Endodermal cell (in vitro differentiated cells): ENCODE results near the gene AVPR1B. TPM values are rescaled to one million over a fixed set of nuclear protein-coding genes. Genes with fewer than 3 reads are reported as not detected.
"Not testable (repeated sequence)": the region's sequence is repeated elsewhere in the genome, so short reads cannot be mapped to it uniquely, and the experiment has no call there.

Source experiments
- DNase-seq: peaks from one replicate; pipeline ENCODE4 v3.0.0-alpha.2; 2017
- H3K27ac ChIP-seq: 2 replicates; pipeline ENCODE4 v1.5.1; 2013; ENCODE audit warnings: mild to moderate bottlenecking, low read depth, low read length, moderate library complexity
- H3K27me3 ChIP-seq: 2 replicates; pipeline ENCODE4 v1.6.1; 2013; ENCODE audit warnings: mild to moderate bottlenecking, low read length, moderate library complexity; ENCODE audit not compliant: insufficient read depth, control insufficient read depth, poor library complexity, severe bottlenecking
- H3K36me3 ChIP-seq: 2 replicates; pipeline ENCODE4 v1.7.0; 2013; ENCODE audit warnings: mild to moderate bottlenecking, low read length, moderate library complexity; ENCODE audit not compliant: control insufficient read depth, insufficient read depth
- H3K4me1 ChIP-seq: one replicate; pipeline ENCODE4 v1.7.0; 2013; ENCODE audit warnings: low read length; ENCODE audit not compliant: control insufficient read depth, insufficient read depth
- H3K4me3 ChIP-seq: 2 replicates; pipeline ENCODE4 v1.5.1; 2013; ENCODE audit warnings: mild to moderate bottlenecking, low read length, moderate library complexity
- H3K9ac ChIP-seq: 2 replicates; pipeline ENCODE4 v1.6.1; 2013; ENCODE audit warnings: mild to moderate bottlenecking, low read length, moderate library complexity; ENCODE audit not compliant: poor library complexity, severe bottlenecking; ENCODE audit errors: extremely low read depth
- H3K9me3 ChIP-seq: 2 replicates; pipeline ENCODE4 v1.6.1; 2013; ENCODE audit warnings: mild to moderate bottlenecking, low read length, moderate library complexity; ENCODE audit not compliant: control insufficient read depth
- H3K27ac Mint-ChIP-seq: 2 replicates; pipeline ENCODE4 v1.8.0; 2020; ENCODE audit warnings: mixed read lengths
- H3K27me3 Mint-ChIP-seq: 2 replicates; pipeline ENCODE4 v1.8.0; 2021; ENCODE audit warnings: mild to moderate bottlenecking, mixed read lengths; ENCODE audit not compliant: insufficient read depth
- H3K36me3 Mint-ChIP-seq: 2 replicates; pipeline ENCODE4 v1.8.0; 2020; ENCODE audit warnings: low read depth, mixed read lengths
- H3K4me1 Mint-ChIP-seq: 2 replicates; pipeline ENCODE4 v1.8.0; 2020; ENCODE audit warnings: mixed read lengths
- H3K4me3 Mint-ChIP-seq: 2 replicates; pipeline ENCODE4 v1.8.0; 2020; ENCODE audit warnings: mild to moderate bottlenecking, moderate library complexity, mixed read lengths
- H3K9me3 Mint-ChIP-seq: 2 replicates; pipeline ENCODE4 v1.8.0; 2020; ENCODE audit warnings: mild to moderate bottlenecking, mixed read lengths
- WGBS, 2 experiments: methylation state at CpG; one replicate each; pipeline versions ENCODE4 v1.1.5 to v1.1.7; 2013; ENCODE audit warnings: missing lambda C conversion rate in 2 of 2, mixed read lengths in 1 of 2; ENCODE audit not compliant: insufficient coverage in 1 of 2, insufficient read length in 1 of 2; 5-methylcytosine and 5-hydroxymethylcytosine counted together
- total RNA-seq, 2 donors: library from RNA; stranded (reverse); fragmentation: NEBNext Ultra II Directional in 1 of 2; extraction: Animal tissue kit (Norgen Biotek cat#: 25700) in 1 of 2; gene quantifications; 2 replicates in 1 of 2; 3 replicates in 1 of 2; pipeline ENCODE4 v1.2.1, GENCODE V29; 2021
- TF ChIP-seq, protein P1 (sequence below): fragments of 200-600 bp; sonication (generic); conservative IDR thresholded peaks from 2 replicates; pipeline ENCODE4 v1.5.0; 2021; ENCODE audit warnings: antibody characterized with exemption, mild to moderate bottlenecking

The AVPR1B gene
- total RNA-seq, 2 donors from 2014 or later = 0.11 TPM; not detected in 1

DNA sequence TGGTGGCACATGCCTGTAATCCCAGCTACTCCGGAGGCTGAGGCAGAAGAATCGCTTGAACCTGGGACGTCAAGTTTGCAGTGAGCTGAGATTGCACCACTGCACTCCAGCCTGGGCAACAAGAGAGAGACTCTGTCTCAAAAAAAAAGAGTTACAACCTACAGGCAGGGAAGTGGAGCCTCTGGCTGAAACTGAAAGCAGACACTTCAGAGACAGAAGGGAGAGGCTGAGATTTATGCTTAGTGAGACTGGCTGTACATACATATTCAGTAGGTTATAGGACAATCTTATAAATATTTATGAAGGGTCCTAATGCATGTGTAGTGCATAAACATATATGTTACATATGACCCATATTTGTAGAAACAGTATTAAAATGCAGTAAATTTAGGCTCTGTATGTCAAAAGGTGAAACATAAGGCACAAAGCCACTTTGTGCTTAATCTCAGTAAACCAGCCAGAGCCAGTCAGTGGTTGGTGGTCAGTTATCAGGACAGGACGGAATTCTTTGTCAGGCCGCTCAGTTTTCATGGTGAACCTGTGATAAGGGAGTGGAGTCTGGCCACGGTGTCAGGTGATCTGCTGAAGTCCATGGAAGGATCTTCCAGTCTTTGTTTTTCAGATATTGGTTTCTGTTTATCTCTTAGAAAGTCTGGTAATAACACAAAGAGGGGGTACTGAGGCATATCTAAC lies 50.6 kb downstream of the AVPR1B start:
- Histone ChIP-seq H3K4me1 (no peaks in the 10 kb centered on the region), H3K36me3 (no peaks in the 10 kb centered on the region), H3K27ac (no peak overlapping the region), H3K4me3 (no peak overlapping the region), H3K9me3 (peaks cover 7% of the 10 kb centered on the region), H3K27me3 (no peaks in the 10 kb centered on the region), H3K9ac (no peak overlapping the region)
- H3K27me3 Mint-ChIP-seq = no peaks in the 10 kb centered on the region
- WGBS, 2 experiments = 77 to 85% methylated on average over 5 to 6 of the region's 6 CpGs
- no peak overlapping the region for H3K4me3 Mint-ChIP-seq
- peaks cover 24% of the 10 kb centered on the region for H3K9me3 Mint-ChIP-seq
- H3K36me3 Mint-ChIP-seq = peaks cover 4% of the 10 kb centered on the region
- no peak for DNase-seq
- H3K27ac Mint-ChIP-seq = no peak overlapping the region
- peaks cover 12% of the 10 kb centered on the region for H3K4me1 Mint-ChIP-seq
- TF ChIP-seq, protein P1, sequence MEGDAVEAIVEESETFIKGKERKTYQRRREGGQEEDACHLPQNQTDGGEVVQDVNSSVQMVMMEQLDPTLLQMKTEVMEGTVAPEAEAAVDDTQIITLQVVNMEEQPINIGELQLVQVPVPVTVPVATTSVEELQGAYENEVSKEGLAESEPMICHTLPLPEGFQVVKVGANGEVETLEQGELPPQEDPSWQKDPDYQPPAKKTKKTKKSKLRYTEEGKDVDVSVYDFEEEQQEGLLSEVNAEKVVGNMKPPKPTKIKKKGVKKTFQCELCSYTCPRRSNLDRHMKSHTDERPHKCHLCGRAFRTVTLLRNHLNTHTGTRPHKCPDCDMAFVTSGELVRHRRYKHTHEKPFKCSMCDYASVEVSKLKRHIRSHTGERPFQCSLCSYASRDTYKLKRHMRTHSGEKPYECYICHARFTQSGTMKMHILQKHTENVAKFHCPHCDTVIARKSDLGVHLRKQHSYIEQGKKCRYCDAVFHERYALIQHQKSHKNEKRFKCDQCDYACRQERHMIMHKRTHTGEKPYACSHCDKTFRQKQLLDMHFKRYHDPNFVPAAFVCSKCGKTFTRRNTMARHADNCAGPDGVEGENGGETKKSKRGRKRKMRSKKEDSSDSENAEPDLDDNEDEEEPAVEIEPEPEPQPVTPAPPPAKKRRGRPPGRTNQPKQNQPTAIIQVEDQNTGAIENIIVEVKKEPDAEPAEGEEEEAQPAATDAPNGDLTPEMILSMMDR = no peak

DNA sequence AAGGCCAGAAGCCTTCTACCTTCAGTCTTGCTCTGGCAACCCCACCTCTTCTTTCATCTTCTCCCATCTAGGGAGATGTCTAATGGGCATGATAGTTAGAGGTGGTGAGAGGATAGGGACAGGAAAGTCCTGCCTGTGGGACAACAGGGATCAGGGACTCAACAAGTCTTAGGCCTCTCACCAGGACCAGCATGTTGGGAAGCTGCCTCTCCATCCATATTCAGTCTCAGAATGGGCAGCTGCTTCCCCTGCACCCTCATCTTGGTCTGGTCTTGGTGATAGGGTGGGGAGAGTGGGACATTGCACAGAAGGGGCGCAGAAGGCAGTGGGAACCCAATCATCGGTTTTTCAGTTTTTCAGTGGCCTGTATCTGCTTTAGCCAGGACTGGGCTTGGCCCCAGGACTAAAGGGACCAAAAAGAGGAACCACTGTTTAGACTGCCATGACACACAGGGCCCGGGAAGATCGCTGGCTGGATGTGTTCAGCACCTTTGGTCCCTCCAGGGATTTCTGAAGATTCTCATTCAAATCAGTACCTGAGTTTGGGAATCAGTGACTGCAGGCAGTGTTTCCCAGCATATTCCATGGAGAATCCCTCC lies 51.5 kb downstream of the AVPR1B start:
- TF ChIP-seq, protein P1 = no peak
- Mint-ChIP-seq H3K4me1 (peaks cover 12% of the 10 kb centered on the region), H3K36me3 (peaks cover 4% of the 10 kb centered on the region), H3K4me3 (no peak overlapping the region), H3K9me3 (peaks cover 26% of the 10 kb centered on the region), H3K27ac (no peak overlapping the region), H3K27me3 (no peaks in the 10 kb centered on the region)
- Histone ChIP-seq H3K4me3 (no peak overlapping the region), H3K27ac (no peak overlapping the region), H3K9ac (no peak overlapping the region), H3K9me3 (peaks cover 7% of the 10 kb centered on the region), H3K27me3 (no peaks in the 10 kb centered on the region), H3K4me1 (no peaks in the 10 kb centered on the region), H3K36me3 (no peaks in the 10 kb centered on the region)
- no peak for DNase-seq
- 95 to 97% methylated on average over 2 to 4 of the region's 4 CpGs for WGBS, 2 experiments

DNA sequence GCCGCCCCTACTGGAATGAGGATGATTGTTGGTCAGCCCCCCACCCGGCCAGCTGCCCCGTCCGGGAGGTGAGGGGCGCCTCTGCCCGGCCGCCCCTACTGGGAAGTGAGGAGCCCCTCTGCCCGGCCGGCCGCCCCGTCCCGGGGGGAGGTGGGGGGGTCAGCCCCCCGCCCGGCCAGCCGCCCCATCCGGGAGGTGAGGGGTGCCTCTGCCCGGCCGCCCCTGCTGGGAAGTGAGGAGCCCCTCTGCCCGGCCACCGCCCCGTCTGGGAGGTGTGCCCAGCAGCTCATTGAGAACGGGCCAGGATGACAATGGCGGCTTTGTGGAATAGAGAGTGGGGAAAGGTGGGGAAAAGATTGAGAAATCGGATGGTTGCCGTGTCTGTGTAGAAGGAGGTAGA lies 52.7 kb downstream of the AVPR1B start:
- not testable (repeated sequence) for H3K9me3 ChIP-seq, H3K4me1 ChIP-seq, H3K4me3 ChIP-seq, H3K36me3 Mint-ChIP-seq, H3K27me3 Mint-ChIP-seq, H3K4me3 Mint-ChIP-seq, H3K36me3 ChIP-seq, H3K27ac ChIP-seq, H3K27me3 ChIP-seq, H3K9ac ChIP-seq, H3K27ac Mint-ChIP-seq, DNase-seq
- peaks cover 26% of the 10 kb centered on the region for H3K9me3 Mint-ChIP-seq
- 92% methylated on average over 18 of the region's 25 CpGs; no CpG with 5 or more reads in 1 of the 2 experiments for WGBS, 2 experiments
- peaks cover 12% of the 10 kb centered on the region for H3K4me1 Mint-ChIP-seq

DNA sequence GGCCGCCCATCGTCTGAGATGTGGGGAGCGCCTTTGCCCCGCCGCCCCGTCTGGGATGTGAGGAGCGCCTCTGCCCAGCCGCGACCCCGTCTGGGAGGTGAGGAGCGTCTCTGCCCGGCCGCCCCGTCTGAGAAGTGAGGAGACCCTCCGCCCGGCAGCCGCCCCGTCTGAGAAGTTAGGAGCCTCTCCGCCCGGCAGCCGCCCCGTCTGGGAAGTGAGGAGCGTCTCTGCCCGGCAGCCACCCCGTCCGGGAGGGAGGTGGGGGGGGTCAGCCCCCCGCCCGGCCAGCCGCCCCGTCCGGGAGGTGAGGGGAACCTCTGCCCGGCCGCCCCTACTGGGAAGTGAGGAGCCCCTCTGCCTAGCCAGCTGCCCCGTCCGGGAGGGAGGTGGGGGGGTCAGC lies 53.2 kb downstream of the AVPR1B start:
- H3K4me1 ChIP-seq, H3K27me3 Mint-ChIP-seq, H3K27ac Mint-ChIP-seq, H3K27me3 ChIP-seq, H3K36me3 ChIP-seq, H3K36me3 Mint-ChIP-seq, H3K27ac ChIP-seq, H3K4me3 ChIP-seq, DNase-seq, H3K9me3 ChIP-seq, H3K9ac ChIP-seq, H3K4me3 Mint-ChIP-seq: not testable (repeated sequence)
- peaks cover 12% of the 10 kb centered on the region for H3K4me1 Mint-ChIP-seq
- WGBS, 2 experiments = 96% methylated on average over 19 of the region's 35 CpGs; no CpG with 5 or more reads in 1 of the 2 experiments
- peaks cover 26% of the 10 kb centered on the region for H3K9me3 Mint-ChIP-seq
